Posterior vena cava (tissue), 2 donors: ENCODE measurements around the gene UBE2J1. TPM values are rescaled to one million over a fixed set of nuclear protein-coding genes. Genes with fewer than 3 reads are reported as not detected.
"Not testable (repeated sequence)": the region's sequence is repeated elsewhere in the genome, so short reads cannot be mapped to it uniquely, and the experiment has no call there.

Experiments
- DNase-seq: peaks from one replicate; pipeline ENCODE4 v3.0.0-alpha.2; 2020; ENCODE audit warnings: low spot score
- intact Hi-C, 2 donors: fragments of 100-400 bp; cut with DNase I; formaldehyde crosslinking; loops; one replicate each; pipeline versions ENCODE4 v1.14.1 to v1.14.2; 2022 to 2023
- long read RNA-seq, 2 donors: library from polyadenylated mRNA; unstranded; transcript quantifications; one replicate each; pipeline ENCODE4 v2.0.0, GENCODE V29; 2020 to 2021
- total RNA-seq, 2 donors: library from RNA; stranded (reverse); fragmentation: NEBNext Ultra II Directional; extraction: Animal tissue kit (Norgen Biotek cat#: 25700); gene quantifications; one replicate each; pipeline ENCODE4 v1.2.1, GENCODE V29; 2021
- donor health status: DM: yes; HTN: yes; CAD: no.
- donor health status: DM: yes; HTN: yes; CAD: no.

Gene UBE2J1
- 10 to 100 TPM; 39.8 to 43.8 TPM for total RNA-seq
- long read RNA-seq, donor 1, full-length matches to known transcripts = 19 of 31 reads
- long read RNA-seq, donor 1, partial matches to known transcripts = 4 of 31 reads
- long read RNA-seq, donor 1, other reads (novel, unspliced or antisense) = 8 of 31 reads
- long read RNA-seq, donor 2, full-length matches to known transcripts = 41 of 64 reads
- long read RNA-seq, donor 2, partial matches to known transcripts = 5 of 64 reads
- long read RNA-seq, donor 2, other reads (novel, unspliced or antisense) = 18 of 64 reads

DNA sequence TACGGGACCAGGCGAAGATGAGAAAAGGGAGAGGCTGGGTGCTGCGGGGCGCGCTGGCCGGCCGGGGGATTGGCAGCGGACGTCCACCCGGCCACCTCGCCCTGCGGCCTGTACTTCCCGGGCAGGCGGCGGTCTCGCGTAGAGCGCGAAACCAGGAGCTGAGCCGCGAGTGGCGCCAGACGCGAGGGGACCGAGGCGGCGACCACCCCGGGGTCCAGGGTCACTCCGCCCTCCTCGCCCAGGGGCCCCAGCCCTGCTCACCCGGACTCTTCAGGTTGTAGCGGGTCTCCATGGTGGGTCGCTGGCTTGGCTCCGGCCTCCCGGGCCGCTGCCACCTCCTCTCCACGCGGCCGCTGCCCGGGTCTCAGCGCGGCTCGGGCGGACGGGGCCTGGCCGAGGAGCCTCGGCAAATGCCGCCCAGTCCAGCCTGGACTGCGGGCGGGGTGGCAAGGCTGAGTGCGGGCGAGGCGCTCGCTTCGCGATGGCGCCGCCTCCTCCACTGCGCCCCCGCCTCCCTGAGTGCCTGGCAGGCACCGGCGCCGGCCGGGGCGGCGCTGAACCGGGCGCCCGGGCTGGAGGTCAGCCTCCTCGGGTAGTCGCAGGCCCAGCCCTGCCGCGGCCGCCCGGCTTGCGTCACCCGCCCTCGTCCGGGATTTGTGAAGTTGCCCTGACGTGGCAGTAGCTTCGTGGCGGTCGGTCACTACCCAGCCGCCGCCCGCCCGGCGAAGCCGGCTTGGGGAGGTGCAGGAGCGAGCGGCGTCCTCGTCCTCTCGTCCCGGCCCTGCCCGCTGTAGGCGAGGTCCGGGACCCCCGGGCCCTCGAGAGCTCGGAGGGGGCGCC is at the start of gene UBE2J1:
Gene UBE2J1, minus strand, starts transcription at position 445 of the 840 bp plus-strand sequence. Its CDS starts 153 bp downstream, at position 292.
- intact Hi-C loops = no loop called here
- DNase-seq = peak; percentile 98

DNA sequence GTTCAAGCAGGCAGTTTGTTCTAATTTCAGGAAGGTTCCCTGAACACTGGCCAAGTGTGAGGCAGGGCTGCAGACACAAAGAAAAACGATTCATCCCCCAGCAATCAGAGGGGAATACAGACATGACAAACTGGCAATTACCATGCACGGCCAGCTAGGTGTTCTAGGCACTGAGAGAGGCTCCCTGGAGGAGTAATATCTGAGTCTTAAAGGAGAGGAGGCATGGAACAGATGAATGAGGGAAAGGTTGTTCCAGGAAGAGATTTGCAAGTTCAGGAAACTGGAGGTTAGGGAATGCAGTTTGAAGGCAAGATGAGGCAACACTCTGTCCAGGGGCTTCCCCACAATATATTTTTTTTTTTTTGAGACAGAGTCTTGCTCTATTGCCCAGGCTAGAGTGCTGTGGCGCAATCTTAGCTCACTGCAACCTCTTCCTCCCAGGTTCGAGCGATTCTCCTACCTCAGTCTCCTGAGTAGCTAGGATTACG is 48.4 kb upstream of the UBE2J1 start:
- intact Hi-C loops = no loop called here
- DNase-seq = no peak

GRCh38 chr6:89400050-89400449 is 47.5 kb upstream of the UBE2J1 start:
- DNase-seq = no peak
- intact Hi-C loops = no loop called here

- DNase-seq = no peak
- intact Hi-C loops = no loop called here
Measured at GRCh38 chr6:89398762-89399525, 46.4 kb upstream of the UBE2J1 start.

GRCh38 chr6:89397884-89398283 is 45.4 kb upstream of the UBE2J1 start:
- DNase-seq, intact Hi-C loops: not testable (repeated sequence)

DNA sequence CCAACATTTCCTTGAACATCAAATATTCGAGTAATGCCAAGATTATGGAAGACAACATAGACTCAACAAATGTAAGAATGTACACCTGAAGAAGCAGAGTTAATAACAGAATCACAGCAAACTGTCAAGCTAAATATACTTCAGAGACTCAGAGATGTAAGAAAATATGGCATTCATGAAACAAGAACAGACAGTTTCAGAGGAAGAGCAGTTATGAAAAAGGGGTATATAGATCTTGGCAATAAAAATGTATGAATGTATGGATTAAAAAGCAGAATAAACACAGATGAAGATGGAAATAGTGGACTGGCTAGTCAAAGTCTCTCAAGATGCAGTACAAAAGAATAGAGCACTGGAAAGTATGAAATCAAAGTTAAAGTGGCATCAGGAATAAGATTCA is 41.1 kb upstream of the UBE2J1 start:
- no peak for DNase-seq
- intact Hi-C loops = no loop called here

GRCh38 chr6:89392823-89393222 is 40.3 kb upstream of the UBE2J1 start:
- no peak for DNase-seq
- intact Hi-C loops = no loop called here

GRCh38 chr6:89388846-89389245 is 36.3 kb upstream of the UBE2J1 start:
- DNase-seq = no peak
- intact Hi-C loops = loop anchor here in 1 of 2 donors (5.0 kb wide), 1 partner anchor 1372 kb away; no protein-coding TSS in a partner anchor

DNA sequence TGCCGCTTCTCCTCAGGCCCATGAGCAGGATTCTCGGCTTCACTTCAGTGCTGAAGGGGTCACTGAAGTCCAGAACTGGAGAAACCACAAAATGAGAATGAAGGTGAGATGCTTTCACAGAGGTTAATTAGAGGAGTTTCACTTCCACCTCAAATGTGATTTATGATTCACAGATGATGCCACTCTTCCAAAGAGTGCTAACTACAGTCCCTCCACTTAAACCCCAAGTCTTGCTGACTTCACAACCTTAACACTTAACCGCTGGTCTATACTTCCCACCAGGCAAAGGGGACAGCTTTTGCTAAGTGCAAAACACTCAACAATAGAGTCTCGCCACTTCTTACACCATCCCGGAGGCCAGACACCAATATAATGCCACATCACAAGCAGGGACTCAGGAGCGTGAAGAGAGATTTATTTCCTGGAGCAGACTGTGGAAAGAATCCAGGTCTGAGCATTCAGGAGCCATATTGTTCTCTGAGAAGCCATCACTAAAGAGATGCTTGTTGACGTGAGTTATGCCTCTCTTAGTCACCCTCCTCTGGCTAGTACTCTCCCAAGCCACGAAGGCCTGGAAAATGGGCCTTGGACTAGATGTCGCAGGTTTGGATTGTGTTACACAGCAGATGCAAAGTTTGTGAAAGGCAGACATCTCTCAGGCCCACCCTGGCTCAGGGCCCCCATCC is 35.1 kb upstream of the UBE2J1 start:
- intact Hi-C loops = loop anchor here in 1 of 2 donors (5.0 kb wide), 1 partner anchor 1370 kb away; no protein-coding TSS in a partner anchor
- no peak for DNase-seq

DNA sequence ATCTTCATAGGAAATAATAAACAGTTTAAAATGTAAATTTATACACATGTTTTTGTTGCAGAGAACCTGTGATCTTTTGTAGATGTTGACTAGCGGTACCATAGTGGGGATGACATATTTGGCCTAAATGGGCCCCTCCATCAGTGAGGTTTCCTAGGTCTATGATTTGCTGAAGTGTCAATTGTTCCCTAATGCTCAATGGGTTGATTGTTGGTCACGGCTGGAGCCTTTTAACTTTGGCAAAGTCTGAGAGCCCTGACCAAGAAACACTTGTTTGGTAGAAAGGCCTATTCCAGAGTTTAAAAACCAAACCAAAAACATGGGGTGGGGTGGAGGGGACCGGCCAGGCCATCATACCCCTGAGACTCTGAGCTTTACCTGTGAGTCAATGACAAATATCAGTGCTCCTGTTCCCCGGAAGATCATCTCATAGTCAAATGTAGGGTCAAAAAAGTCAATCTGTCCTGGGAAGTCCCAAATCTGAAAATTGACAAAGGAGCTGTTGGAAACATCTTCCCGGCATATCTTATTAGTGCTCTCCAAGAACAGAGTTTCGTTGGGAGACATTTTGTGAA is 34.5 kb upstream of the UBE2J1 start:
- no peak for DNase-seq
- intact Hi-C loops = loop anchor here in 1 of 2 donors (5.0 kb wide), 1 partner anchor 1370 kb away; no protein-coding TSS in a partner anchor

DNA sequence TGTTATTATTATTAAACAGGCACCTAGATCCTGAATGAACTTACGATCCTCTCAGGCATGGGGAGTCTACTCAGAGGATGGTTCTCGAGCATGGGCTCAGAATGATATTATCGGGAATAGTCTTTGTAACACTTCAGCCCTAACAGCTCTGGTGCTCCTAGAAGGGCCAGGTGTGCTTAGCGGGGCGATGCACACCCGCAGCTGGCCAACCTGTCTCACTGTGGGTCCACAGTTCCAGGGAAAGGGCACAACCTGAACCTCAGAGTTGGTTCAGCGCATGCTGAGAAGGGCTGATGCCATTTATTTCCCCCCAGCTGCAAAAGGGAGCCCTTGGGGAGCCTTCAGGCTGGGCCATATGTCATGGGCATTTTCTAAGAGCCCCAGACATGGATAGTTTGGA is 33.3 kb upstream of the UBE2J1 start:
- intact Hi-C loops = loop anchor here in 1 of 2 donors (5.0 kb wide), 1 partner anchor 1369 kb away; no protein-coding TSS in a partner anchor
- DNase-seq = no peak

- intact Hi-C loops = loop anchor here in 1 of 2 donors (5.0 kb wide), 1 partner anchor 1368 kb away; no protein-coding TSS in a partner anchor
- no peak for DNase-seq
Measured at GRCh38 chr6:89385156-89385667, 32.7 kb upstream of the UBE2J1 start.

DNA sequence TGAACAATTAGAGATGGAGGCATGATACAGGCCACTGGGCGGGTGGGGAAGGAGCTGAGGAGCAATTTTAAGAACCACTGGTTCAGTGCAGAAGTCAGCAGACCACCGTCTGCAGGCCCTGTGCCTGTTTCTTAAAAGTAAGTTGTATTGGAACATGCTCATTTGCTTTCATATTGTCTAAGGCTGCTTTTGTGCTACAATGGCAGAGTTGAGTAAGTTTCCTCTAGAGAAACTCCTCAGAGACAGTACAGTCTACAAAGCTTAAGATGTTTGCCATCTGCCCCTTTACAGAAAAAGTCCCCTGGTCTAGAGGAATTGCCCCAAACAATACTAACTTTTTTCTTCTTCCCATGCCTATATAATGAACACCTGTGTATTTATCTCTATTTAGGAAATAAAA is 28.5 kb upstream of the UBE2J1 start:
- intact Hi-C loops = no loop called here

DNA sequence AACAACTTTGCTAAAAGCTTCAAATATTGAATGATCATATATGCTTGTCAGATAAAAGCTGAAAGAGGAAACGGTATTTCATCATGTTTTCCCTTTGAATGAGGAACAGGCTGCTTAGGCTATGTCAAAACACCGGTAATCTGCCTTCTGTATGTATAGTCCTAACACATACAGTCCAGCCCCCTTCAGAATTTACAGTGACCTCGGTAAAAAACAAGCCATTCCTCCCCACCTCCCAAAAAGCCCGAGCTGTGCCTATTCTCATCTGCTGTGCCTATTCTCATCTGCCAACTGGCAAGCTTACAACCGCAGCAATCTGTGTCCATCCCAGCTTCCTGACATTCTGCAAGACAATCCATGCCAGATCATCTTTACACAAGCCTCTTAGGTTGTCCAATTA is 26.8 kb upstream of the UBE2J1 start:
- DNase-seq = no peak
- intact Hi-C loops = no loop called here

More for the DNA sequence above, 28.5 kb upstream of the UBE2J1 start:
- DNase-seq = no peak

DNA sequence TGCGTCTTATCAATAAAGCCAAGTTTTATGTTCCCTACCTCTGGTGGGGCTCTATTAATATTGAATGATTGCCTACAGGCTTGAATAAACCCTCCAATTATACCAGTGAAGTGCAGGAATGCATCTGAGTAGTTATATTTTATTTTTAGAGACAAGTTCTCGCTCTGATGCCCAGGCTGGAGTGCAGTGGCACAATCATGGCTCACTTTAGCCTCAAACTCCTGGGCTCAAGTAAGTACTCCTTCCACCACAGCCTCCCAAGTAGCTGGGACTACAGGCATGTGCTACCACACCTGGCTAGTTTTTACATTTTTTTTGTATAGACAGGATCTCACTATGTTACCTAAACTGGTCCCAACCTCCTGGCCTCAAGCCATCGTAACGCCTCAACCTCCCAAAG is 26.1 kb upstream of the UBE2J1 start:
- DNase-seq = no peak
- intact Hi-C loops = no loop called here

GRCh38 chr6:89375427-89376267 is 23.1 kb upstream of the UBE2J1 start:
- intact Hi-C loops = no loop called here
- DNase-seq = no peak

- no peak for DNase-seq
- intact Hi-C loops = no loop called here
Measured at GRCh38 chr6:89372506-89372901, 20.0 kb upstream of the UBE2J1 start.
